ENCODE data around the gene SHROOM2.
A peak's percentile ranks its signal among the peaks of the same experiment; 100 is the strongest.

GRCh38 chrX:9988762-9989161, 202.5 kb downstream of the SHROOM2 start:
- TF ChIP-seq CTCF (IDR thresholded peaks at IDR 0.05; ENCODE audit: low read length) (peak; percentile 53), EZH2phosphoT487 (IDR thresholded peaks at IDR 0.05; ENCODE audit: low read length) (no peak)
